ENCODE data around the gene ABHD2.
"Not testable (repeated sequence)": the region's sequence is repeated elsewhere in the genome, so short reads cannot be mapped to it uniquely, and the experiment has no call there.

ABHD2 gene

DNA sequence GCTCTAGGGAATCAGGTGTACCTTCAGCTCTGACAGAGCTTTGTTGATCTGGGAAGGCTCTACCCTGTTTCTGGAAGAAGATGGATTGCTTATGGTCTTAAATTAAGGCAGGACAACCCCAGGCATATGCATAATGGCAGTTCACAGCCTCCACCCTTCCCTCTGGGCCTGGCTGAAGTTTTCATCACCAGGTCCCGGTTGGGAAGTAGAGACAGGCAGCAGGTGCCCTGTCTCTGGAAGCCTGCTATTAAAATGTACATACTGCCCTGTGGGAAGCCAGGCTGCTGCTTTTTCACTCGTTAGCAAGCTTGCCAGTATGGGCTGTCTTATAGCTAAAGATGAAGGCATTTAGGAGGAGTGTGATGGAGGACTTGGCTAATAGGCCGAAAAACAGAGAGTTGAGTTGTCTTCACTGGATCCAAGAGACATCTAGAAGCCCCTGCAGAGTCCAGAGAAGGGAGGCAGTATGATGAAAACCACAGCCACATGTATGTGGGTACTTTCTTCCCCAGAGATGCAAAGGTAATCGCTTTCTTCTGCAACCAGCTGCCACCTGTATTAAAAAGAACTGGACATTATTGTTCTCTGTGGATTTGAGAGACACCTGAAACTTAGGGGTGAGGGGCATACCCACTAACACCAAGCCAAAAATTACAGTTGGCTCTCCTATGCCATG lies 34.4 kb downstream of the ABHD2 start:
- no peak for DNase-seq

DNA sequence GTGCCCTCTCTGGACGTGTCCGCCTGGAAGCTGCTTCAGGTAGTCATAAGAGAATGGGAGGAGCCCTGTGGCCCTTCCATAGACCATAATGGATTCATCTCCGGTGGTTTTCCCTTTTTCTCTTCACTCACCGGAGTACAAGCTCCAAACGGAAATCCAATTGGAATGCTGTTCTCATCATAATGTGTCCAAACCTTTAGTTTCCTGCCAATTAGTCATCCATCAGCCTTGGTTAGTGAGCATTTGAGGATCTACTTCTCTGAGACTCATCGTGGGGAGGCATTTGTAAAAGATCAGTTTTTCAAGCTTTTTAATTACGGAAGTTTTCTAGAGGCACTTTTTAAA lies 34.9 kb downstream of the ABHD2 start:
- DNase-seq, result no peak

DNA sequence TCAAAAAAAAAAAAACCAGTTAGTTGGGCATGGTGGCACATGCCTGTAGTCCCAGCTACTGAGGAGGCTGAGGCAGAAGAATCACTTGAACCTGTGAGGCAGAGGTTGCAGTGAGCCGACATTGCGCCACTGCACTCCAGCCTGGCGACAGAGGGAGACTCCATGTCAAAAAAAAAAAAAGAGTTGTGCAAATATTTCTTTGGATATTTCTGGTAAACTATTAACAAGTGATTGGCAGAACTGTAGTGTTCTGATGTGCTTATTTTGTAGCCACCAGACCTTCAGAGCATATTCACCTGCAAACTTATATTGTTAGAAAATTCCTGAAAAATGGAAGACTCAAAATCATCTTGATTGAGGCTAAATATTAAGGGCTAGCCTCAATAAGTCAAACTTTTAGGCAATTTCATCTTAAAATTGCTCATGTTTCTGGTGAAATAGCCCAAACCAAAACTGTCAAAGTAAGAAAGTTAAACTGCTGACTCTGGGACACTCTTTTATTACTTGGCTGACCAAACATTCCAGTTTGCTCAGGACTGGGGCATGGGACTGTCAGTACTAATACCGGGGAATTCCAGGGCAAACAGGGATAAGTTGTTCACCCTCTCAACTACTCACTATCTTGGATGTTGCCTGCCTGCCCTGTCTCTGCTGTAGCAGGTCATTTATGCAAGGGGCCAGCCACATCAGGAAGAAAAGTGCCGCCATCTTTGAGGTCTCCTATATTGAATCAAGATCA lies 37.0 kb downstream of the ABHD2 start:
- DNase-seq, result no peak

DNA sequence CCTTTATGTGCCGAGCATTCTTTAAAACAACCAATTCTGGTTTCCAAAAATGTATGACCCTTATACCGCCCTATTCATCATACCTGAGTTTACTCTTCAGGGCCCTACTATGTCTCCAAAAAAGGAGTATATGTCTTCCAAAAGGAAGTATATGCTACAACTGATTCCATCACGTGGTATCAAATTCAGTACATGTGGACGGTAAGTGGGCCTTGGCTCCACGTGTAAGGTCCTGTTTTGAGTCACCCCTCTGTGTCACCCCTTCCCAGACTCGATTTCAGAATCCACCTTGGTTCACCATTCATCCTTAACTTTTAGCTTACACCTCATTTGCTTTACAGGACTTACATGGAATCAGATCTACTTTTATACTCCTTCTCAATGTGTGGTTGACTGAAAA lies 37.8 kb downstream of the ABHD2 start:
- no peak for DNase-seq

DNA sequence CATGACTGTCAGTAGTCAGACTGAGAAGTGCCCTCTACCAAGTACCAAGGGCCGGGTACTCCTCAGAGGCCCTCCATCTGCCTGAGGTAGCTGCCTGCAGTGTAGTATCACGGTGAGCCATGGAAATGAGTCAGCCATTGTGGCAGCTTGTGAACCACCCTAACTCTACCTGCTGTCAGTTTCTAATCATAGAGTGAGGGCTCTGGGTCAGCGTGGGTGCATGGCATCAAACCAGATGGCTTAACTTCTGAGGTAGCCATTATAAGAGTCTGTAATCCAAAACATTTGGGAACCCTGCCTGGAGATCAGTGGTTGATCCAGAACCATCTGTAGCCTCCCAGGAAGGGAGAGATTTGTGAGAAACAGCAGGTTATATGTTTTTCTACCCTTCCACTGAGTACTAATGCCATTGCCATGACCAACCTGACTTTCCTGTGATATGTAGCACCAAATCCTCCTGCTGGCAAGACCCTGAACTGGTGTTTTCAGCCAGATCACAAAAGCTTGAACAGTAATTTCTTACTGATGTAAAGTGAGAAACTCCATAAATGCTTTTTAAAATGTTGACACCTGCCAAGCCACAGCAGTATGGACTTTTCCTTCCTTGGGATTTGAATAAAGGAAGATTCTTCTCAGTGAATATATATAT lies 38.9 kb downstream of the ABHD2 start:
- DNase-seq, result no peak

DNA sequence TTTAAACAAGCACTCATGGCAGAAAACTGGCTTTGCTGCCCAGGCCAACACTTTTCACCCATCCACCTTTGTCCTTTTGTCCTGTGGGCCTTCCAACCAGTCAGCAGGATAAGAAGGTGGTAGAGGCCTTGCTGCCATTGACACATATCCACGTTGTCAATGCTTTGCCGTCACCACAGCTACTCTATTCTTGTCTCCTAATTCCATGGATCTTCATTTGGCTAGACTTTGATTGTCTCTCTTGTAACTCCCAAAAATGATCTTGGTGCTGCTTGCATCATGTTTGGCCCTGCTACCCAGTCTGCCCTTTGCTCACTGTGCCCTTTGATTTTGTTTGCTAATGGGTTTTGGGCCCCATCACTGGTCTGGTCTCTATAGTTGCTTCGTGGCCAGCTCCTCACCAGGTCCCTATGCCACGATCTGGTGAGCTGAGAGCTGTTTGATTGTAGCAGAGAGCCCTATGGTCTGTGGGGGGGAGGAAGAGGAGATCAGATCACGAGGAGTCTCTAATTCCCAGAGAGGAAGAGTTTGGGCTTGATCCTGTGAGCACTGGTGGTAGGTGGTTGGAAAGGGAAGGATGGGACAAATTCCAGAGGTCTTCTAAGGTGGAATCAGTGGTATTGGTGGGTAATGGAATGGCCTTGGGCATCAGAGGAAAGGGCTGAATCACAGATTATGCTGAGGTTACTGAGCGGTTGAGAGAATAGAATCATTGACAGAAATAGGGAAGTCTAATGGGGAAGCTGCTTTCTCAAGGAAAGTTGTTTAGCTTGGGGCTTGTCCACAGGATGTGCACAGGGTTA lies 40.3 kb downstream of the ABHD2 start:
- DNase-seq, result peak; percentile 66

DNA sequence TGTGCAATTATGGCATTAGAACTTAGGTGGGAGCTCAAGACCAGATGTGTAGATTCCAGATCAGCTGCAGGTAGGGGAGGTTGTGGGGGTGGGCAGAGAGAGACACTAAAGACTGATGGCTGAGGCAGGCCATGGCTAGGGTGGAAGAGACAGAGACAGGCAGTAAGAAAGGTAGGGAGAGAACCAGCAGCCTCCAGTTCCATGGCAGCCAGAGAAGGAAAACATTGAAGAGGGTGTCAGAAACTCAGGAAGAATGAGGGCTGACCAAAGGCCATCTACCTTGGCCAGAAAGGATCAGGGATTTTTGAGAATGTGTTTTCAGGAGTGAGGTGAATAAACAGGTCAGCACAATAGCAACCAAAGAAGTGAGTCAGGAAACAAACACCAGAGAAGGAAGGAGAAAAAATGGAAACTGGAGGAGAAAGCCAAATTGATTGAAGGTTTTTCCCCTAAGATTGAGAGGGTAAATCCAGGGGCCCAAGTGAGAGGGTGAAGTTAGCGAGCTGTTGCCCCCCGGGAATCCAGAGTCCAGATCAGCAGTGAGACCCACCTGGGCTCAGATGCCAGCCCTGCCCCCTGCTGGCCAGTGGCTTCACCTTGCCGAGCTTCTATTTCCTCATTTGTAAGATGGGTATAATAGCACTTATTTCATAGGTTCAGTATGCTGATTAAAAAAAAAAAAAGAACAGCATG lies 41.0 kb downstream of the ABHD2 start:
- DNase-seq, result no peak

DNA sequence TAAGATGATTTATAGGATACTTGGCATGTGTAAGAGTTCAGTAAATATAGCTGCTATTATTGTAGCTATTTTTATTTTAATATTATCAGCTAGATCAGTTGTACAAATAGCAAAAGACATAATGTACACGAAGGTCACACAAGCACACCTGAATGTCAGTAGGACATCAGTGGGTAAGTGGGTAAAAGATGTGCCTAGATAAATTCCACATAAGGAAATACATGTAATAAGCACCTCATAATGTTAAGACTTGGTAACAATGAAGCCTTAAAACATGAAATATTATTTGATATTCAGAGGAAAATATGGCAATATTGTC lies 41.5 kb downstream of the ABHD2 start:
- no peak for DNase-seq

DNA sequence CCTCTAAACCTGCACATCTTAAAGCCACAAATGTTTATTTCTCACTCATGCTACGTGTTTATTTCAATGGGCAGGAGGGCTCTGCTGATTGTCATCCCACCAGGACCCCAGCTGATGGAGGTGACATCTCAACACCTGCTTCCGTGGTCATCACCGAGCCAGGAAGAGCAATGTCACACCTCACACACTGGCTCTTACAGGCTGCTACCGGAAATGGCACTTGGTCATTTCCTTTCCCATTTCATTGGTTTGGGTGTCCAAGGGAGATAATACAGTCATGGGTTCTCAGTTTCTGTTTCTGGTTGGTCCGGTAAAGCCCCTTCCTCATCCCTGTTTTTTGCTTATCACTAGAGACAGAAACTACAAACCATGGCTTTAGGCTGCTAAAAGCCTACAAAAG lies 41.9 kb downstream of the ABHD2 start:
- DNase-seq, result peak; percentile 22

DNA sequence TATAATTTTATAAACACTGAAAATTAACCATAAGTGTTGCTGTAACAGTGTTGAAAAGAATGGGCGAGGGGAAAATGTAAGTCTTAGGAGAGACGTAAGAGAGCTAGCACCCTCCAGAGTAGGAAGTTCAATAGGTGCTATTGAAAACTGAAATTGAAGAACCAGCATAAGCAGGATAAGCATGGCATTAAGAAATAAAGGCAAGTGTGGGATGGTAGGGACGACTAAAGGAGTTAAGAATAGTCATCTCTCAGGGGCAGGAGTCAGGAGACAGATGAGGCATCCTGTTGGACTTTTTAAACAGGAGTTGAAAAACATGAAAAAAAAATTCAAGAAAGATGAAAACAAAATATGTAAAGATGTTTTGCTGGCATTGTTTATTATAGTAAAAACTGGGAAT lies 43.5 kb downstream of the ABHD2 start:
- no peak for DNase-seq

DNA sequence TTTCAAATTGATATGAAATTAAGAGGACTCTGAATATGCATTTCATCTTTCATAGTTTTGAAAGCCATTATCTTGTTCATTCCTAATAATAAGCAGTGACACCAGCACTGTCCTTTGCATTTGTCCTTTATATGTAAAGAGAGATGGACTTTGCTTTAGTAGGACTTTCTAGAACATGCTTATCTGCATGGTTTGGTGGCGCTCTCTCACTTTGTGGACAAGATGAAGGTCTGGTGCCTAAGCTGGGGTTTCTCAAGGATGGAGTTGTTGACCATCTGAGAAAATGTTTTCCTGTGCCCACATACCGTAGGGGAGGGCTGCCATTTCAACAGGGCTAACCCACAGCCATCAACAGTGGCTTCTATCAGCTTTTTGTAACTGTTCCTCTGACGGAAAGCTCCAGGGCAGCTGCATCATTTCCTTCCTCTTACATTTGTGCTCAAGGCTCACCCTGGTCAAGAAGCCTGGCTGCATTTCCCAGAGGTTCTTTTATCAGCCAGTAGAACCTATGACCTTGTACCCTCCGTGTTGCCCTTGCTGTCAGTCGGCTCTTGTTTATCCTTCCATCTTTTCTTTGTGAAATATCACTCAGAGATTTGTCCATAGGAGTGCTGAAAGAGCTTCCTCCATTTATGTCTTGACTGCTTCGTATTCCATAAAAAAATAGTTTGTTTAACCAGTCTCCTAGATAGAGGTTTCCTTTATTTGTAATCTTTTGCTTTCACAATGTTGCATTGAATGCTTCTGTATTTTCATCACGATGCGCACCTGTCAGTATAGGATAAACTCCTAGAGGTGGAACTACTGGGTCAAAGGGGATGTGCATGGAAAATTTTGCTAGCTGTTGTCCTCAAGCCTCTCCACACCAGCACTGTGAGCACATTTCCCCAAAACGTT lies 44.6 kb downstream of the ABHD2 start:
- peak; percentile 97 for DNase-seq

DNA sequence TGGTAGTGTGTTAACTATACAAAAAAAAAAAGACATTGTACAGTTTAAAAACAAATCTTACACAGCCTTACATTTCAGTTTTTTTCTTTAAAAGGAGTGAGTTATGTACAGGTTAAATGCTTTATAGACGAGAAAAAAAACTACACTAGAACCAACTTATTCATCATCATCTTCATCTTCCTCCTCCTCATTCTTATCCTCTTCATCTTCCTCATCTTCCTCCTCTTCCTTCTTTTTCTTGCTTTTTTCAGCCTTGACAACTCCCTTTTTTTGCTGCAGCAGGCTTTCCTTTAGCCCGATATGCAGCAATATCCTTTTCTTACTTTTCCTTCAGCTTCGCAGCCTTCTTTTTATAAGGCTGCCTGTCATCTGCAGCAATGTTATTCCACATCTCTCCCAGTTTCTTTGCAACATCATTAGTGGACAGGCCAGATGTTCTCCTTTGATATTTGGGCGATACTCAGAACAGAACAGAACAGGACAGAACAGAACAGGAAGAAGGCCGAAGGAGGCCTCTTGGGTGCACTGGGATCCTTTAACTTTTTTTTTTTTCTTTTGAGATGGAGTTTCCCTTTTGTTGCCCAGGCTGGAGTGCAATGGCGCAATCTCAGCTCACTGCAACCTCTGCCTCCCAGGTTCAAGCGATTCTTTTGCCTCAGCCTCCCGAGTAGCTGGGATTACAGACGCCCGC lies 47.3 kb downstream of the ABHD2 start:
- not testable (repeated sequence) for DNase-seq

DNA sequence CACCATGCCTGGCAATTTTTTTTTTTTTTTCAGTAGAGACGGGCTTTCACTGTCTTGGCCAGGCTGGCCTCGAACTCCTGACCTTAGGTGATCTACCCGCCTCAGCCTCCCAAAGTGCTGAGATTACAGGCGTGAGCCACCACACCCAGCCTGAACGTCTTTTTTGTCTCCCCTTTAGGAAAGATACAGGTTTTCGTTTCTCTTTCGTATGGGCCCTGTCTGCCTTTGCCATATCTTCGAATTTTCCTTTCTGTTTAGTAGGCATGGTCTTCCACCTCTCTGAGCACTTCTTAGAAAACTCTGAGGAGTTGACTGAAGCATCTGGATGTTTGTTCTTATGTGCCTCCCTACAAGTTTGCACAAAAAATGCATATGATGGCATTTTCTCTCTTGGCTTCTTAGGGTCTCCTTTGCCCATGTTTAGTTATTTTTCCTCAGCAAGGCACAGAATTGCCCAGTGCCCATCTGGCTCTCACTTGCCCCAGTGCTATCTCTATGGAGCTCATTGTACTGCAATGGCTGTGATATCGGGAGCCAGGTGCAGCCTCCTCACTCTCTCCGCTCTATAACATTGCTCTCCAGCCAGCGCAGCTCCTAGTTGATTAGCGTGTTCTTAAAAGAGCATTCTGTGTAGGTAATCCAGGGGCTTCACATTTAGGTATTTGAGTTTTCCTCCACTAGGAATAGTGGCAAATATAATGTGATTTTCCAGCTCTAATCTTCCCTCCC lies 48.0 kb downstream of the ABHD2 start:
- DNase-seq, result no peak

DNA sequence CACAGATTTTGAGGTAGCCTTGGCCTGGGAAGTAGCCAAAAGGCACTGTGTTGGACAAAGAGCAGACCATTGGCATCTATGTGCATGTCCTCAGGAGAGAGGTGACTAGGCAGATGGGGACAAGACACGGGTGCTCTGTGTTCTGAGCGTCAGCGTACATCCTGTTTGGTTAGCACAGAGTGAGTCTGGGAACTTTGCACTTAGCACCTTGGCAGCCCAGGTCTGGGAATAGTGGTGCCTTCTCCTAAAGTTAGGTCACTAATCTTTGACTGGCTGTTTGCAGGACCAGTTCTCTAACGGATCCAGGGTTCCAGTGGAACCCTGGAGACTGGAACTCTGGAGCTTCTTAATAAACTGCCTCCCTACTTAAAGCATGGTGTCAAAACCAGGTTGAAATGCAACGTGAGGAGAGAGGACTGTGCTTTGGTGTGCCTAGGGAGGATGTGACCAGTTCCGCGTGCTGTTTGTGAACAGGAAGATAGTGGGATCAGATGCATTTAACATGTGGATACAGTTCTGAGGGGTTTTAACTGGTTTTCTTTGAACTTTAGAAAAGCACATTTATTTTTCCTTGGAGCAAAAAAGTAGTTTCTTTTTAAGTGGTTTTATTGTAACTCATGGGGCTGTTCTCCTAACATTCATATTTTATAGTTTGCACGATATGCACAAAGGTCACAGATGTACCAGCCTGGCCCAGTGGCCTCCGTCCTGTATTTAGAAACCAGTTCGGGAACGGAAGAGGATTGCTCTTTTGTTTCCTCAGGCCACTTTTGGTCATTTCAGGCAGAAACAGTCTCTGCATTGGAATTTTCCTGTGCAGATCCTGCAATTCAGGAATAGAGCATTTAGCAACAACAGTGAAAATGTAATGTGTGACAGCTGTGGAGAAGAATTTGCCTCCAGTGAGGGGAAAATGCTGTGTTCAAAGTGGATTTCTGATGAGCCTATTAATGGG lies 48.8 kb downstream of the ABHD2 start:
- DNase-seq, result no peak

DNA sequence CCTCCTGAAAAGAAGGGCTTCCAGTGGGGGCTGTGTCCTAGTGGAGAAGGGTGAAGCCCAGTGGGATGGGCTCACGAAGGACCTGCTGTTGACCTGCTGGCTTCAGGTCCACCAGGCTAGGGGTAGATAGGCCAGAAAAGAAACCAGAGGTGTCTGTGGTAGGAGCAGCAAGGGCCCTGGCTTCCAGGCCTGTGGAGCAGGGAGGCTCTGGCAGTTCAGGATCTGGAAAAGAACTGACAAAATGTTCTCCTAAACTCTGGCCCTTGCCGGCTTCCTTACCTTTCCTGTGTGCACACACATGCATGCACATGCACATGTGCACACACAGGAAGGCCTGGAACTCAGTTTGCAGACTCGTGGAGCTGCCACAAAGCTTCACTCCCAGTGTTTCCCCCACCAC lies 49.7 kb downstream of the ABHD2 start:
- no peak for DNase-seq

DNA sequence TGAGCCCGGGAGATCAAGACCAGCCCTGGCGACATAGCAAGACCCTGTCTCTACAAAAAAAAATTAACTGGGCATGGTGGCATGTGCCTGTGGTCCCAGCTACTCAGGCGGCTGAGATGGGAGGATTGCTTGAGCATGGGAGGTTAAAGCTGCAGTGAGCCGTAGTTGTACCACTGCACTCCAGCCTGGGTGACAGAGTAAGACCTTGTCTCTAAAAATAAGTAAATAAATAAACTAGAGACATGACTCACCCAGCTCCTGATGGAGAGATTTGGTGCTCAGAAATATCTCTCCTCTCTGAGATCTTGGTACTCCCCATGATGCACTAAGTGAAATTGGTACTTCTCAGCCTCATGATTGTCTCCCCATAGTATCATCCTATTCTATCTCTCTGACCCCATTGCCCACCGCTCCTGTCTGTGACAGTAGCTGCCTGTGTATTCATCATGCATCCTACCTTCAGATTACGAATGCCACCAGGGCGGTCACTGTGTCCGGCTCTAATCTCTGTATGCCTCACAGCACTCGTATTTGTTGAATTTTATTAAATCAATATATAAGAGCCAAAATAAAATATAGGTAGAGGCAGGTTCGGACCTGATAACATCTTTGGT lies 50.9 kb downstream of the ABHD2 start:
- no peak for DNase-seq

DNA sequence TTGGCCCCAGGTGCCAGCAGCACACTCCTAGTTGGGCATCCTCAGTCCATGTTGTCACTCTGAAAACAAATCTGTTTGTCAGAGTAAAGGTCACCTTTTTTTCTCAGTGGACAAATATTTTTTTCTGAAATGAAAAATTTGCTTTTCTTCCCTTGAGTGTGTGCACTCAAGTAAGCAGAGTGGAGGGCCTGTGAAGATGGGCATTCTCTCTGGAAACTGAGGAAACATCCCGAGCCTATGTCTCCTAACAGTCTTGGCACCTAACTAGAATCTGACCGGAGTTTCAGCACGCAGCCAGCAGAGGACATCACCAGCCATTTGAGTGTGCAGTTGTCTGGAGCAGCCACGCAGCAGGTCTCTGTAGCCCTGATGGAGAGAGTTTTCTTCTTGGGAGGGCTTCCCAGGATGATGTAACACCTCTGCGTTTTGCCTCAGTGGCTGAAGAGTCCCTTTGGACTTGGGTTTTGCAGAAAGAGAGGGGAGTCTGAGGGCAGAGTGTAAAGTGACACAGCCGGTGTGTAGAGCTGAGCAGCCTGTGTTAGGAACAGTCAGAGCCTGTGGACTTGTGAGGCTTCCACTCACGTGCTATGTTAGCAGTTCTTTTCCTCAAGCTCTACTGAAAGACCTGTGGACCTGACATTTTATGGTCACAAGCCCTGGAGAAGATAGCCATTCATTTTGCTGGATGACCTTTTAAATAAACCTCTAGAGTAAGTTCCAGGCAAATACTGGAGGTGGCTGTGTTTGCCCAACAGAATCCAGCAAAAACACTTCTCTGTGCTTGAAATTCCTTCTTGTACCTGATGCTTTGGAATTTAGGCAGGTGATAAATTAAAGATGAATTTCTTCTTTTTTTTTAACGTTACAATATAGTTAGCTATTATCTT lies 51.6 kb downstream of the ABHD2 start:
- no peak for DNase-seq

DNA sequence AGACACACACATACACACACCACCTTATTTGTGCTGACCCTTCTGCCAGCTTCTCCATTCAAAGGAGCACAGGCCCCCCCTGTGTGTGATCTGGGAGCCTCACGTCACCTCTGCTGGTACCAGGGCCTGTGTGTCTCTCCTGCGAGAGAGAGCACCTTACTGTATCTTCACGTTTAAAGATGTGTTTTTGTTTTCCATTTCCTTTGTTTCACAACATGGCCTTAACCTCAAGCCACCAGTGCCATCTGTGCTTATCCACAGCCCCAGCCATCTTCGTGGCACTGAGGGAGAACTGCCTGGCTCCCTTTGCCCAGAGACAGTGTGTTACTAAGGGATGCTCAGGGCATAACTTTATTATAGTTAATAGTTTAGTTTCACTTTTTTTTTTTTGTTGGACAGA lies 52.3 kb downstream of the ABHD2 start:
- peak; percentile 51 for DNase-seq
